Trophoblast cell (in vitro differentiated cells and primary cell): Measurements from ENCODE around the gene RRP1B.
"Not testable (repeated sequence)": the region's sequence is repeated elsewhere in the genome, so short reads cannot be mapped to it uniquely, and the experiment has no call there.

ENCODE experiments used
- DNase-seq, 2 donors: peaks; one replicate each; pipeline ENCODE4 v3.0.0-alpha.2; 2016
- H2AFZ ChIP-seq: 2 replicates; pipeline ENCODE4 v1.6.1; 2013; ENCODE audit warnings: low read length, moderate library complexity, mild to moderate bottlenecking; ENCODE audit not compliant: insufficient read depth, poor library complexity
- H2AK5ac ChIP-seq: 2 replicates; pipeline ENCODE4 v1.6.1; 2013; ENCODE audit warnings: mild to moderate bottlenecking, low read length
- H2BK120ac ChIP-seq: 2 replicates; pipeline ENCODE4 v1.6.1; 2013; ENCODE audit warnings: low read length, mild to moderate bottlenecking, moderate library complexity; ENCODE audit not compliant: insufficient read depth, poor library complexity
- H2BK12ac ChIP-seq: 2 replicates; pipeline ENCODE4 v1.6.1; 2013; ENCODE audit warnings: mild to moderate bottlenecking, low read length, moderate library complexity
- H2BK5ac ChIP-seq: 2 replicates; pipeline ENCODE4 v1.6.1; 2013; ENCODE audit warnings: low read length, low read depth, moderate library complexity, mild to moderate bottlenecking; ENCODE audit not compliant: poor library complexity
- H3K14ac ChIP-seq: 2 replicates; pipeline ENCODE4 v1.6.1; 2013; ENCODE audit warnings: mild to moderate bottlenecking, low read length
- H3K18ac ChIP-seq: 2 replicates; pipeline ENCODE4 v1.6.1; 2013; ENCODE audit warnings: mild to moderate bottlenecking, low read length
- H3K23ac ChIP-seq: 2 replicates; pipeline ENCODE4 v1.6.1; 2013; ENCODE audit warnings: low read length
- H3K27ac ChIP-seq: 2 replicates; pipeline ENCODE4 v1.5.1; 2013; ENCODE audit warnings: low read depth, mild to moderate bottlenecking, inconsistent platforms, low read length, moderate library complexity
- H3K27me3 ChIP-seq: 2 replicates; pipeline ENCODE4 v1.6.1; 2013; ENCODE audit warnings: inconsistent platforms, mild to moderate bottlenecking, low read length, moderate library complexity; ENCODE audit not compliant: insufficient read depth
- H3K36me3 ChIP-seq, 2 experiments: 1 replicate in 1 of 2; 2 replicates in 1 of 2; pipeline ENCODE4 v1.6.1; 2013; ENCODE audit warnings: low read length in 2 of 2, mild to moderate bottlenecking in 2 of 2, moderate library complexity in 1 of 2; ENCODE audit not compliant: insufficient read depth in 2 of 2, control insufficient read depth in 1 of 2
- H3K4ac ChIP-seq: 2 replicates; pipeline ENCODE4 v1.6.1; 2013; ENCODE audit warnings: low read depth, mild to moderate bottlenecking, low read length, moderate library complexity
- H3K4me1 ChIP-seq, 2 experiments: 1 replicate in 1 of 2; 2 replicates in 1 of 2; pipeline ENCODE4 v1.6.1; 2013; ENCODE audit warnings: low read length in 2 of 2, mild to moderate bottlenecking in 2 of 2, moderate library complexity in 1 of 2; ENCODE audit not compliant: insufficient read depth in 2 of 2, control insufficient read depth in 1 of 2
- H3K4me2 ChIP-seq: 2 replicates; pipeline ENCODE4 v1.6.1; 2013; ENCODE audit warnings: inconsistent platforms, mild to moderate bottlenecking, low read length, moderate library complexity
- H3K4me3 ChIP-seq: 2 replicates; pipeline ENCODE4 v1.5.1; 2013; ENCODE audit warnings: mild to moderate bottlenecking, low read depth, low read length, inconsistent platforms
- H3K79me1 ChIP-seq: one replicate; pipeline ENCODE4 v1.6.1; 2013; ENCODE audit warnings: low read length
- H3K79me2 ChIP-seq: 2 replicates; pipeline ENCODE4 v1.6.1; 2013; ENCODE audit warnings: low read length, mild to moderate bottlenecking; ENCODE audit not compliant: control insufficient read depth, insufficient read depth, poor library complexity
- H3K9ac ChIP-seq: 2 replicates; pipeline ENCODE4 v1.6.1; 2013; ENCODE audit warnings: mild to moderate bottlenecking, low read length
- H3K9me3 ChIP-seq: 2 replicates; pipeline ENCODE4 v1.6.1; 2013; ENCODE audit warnings: low read depth, mild to moderate bottlenecking, control low read depth, inconsistent platforms, low read length; ENCODE audit not compliant: insufficient read depth
- H4K12ac ChIP-seq: 2 replicates; pipeline ENCODE4 v1.6.1; 2013; ENCODE audit warnings: low read depth, mild to moderate bottlenecking, low read length, moderate library complexity
- H4K8ac ChIP-seq: 2 replicates; pipeline ENCODE4 v1.6.1; 2013; ENCODE audit warnings: low read depth, mild to moderate bottlenecking, low read length, moderate library complexity
- H4K91ac ChIP-seq: one replicate; pipeline ENCODE4 v1.6.1; 2013; ENCODE audit warnings: low read depth, mild to moderate bottlenecking, low read length, moderate library complexity
- WGBS: extraction: QIAGEN DNeasy Blood & Tissue Kit; methylation state at CpG from one replicate; pipeline ENCODE4 v1.1.7; 2013; ENCODE audit warnings: missing lambda C conversion rate; ENCODE audit not compliant: insufficient read length, insufficient coverage; ENCODE audit errors: extremely low coverage; 5-methylcytosine and 5-hydroxymethylcytosine counted together

The RRP1B gene

GRCh38 chr21:43707462-43707861 lies 48.1 kb downstream of the RRP1B start:
- Histone ChIP-seq H3K9ac (no peak overlapping the region), H3K79me1 (peaks cover 2% of the 10 kb centered on the region), H3K4me3 (no peak overlapping the region), H2AFZ (no peak overlapping the region), H3K4me2 (no peak overlapping the region), H3K4me1 (peaks cover 4% of the 10 kb centered on the region in 2 experiments), H3K27me3 (no peaks in the 10 kb centered on the region), H4K91ac (no peak overlapping the region), H3K27ac (no peak overlapping the region), H3K9me3 (no peaks in the 10 kb centered on the region), H3K4ac (no peak overlapping the region), H3K14ac (no peak overlapping the region), H3K23ac (no peak overlapping the region), H2BK12ac (no peak overlapping the region), H2BK120ac (no peak overlapping the region), H3K79me2 (no peaks in the 10 kb centered on the region), H4K12ac (no peak overlapping the region), H2AK5ac (no peak overlapping the region), H3K18ac (no peak overlapping the region), H4K8ac (no peak overlapping the region), H3K36me3 (no peaks in the 10 kb centered on the region), H2BK5ac (no peak overlapping the region)
- no peak for DNase-seq
- WGBS, result no CpG with 5 or more reads among the region's 9 CpGs

- Histone ChIP-seq H2BK5ac (no peak overlapping the region), H3K79me2 (no peaks in the 10 kb centered on the region), H3K23ac (no peak overlapping the region), H2BK12ac (no peak overlapping the region), H3K9ac (no peak overlapping the region), H3K9me3 (no peaks in the 10 kb centered on the region), H3K79me1 (peaks cover 4% of the 10 kb centered on the region), H3K27ac (no peak overlapping the region), H3K4me3 (no peak overlapping the region), H3K27me3 (no peaks in the 10 kb centered on the region), H3K4me2 (no peak overlapping the region), H4K91ac (no peak overlapping the region), H3K4ac (no peak overlapping the region), H3K14ac (no peak overlapping the region), H4K8ac (no peak overlapping the region), H2AFZ (no peak overlapping the region), H3K4me1 (peaks cover 4 to 7% of the 10 kb centered on the region in 2 experiments), H2BK120ac (no peak overlapping the region), H3K36me3 (no peaks in the 10 kb centered on the region), H2AK5ac (no peak overlapping the region), H3K18ac (no peak overlapping the region), H4K12ac (no peak overlapping the region)
- no CpG with 5 or more reads among the region's 13 CpGs for WGBS
- peak in 1 of 2 donors; percentile 59 for DNase-seq
Measured at GRCh38 chr21:43708745-43709381, 49.5 kb downstream of the RRP1B start.

GRCh38 chr21:43712268-43712942 lies 53.0 kb downstream of the RRP1B start:
- Histone ChIP-seq H2BK5ac (no peak overlapping the region), H4K91ac (peak overlapping the region; percentile 16), H4K8ac (peak overlapping the region; percentile 21), H3K4me3 (no peak overlapping the region), H3K14ac (peak overlapping the region; percentile 18), H4K12ac (no peak overlapping the region), H3K23ac (no peak overlapping the region), H3K79me1 (peaks cover 4% of the 10 kb centered on the region), H3K27me3 (no peaks in the 10 kb centered on the region), H3K4ac (no peak overlapping the region), H3K9ac (no peak overlapping the region), H3K4me1 (peaks cover 4 to 7% of the 10 kb centered on the region in 2 experiments), H2BK120ac (peak overlapping the region; percentile 20), H3K9me3 (no peaks in the 10 kb centered on the region), H2AK5ac (no peak overlapping the region), H2BK12ac (peak overlapping the region; percentile 12), H3K4me2 (peak overlapping the region; percentile 26), H3K79me2 (no peaks in the 10 kb centered on the region), H3K18ac (no peak overlapping the region), H3K27ac (peak overlapping the region; percentile 57), H3K36me3 (no peaks in the 10 kb centered on the region), H2AFZ (no peak overlapping the region)
- no CpG with 5 or more reads among the region's 13 CpGs for WGBS
- peak; percentile 97 for DNase-seq

- H3K18ac ChIP-seq, H3K9ac ChIP-seq, H4K91ac ChIP-seq, H4K12ac ChIP-seq, H3K4ac ChIP-seq, H4K8ac ChIP-seq, H3K27ac ChIP-seq, H2AK5ac ChIP-seq, H2BK5ac ChIP-seq, H3K36me3 ChIP-seq, DNase-seq, H2AFZ ChIP-seq, H2BK12ac ChIP-seq, H2BK120ac ChIP-seq, H3K27me3 ChIP-seq, H3K4me1 ChIP-seq, H3K79me2 ChIP-seq, H3K79me1 ChIP-seq, H3K4me3 ChIP-seq, H3K23ac ChIP-seq, H3K4me2 ChIP-seq, H3K9me3 ChIP-seq, H3K14ac ChIP-seq: not testable (repeated sequence)
- no CpG with 5 or more reads among the region's 6 CpGs for WGBS
Measured at GRCh38 chr21:43713123-43713522, 53.8 kb downstream of the RRP1B start.
